NCI-H82 (cell line): ENCODE measurements around the gene FAM50B.

Experiments
- DNase-seq: peaks from one replicate; lab custom pipeline; 2025; lab: John Stamatoyannopoulos, UW

The FAM50B gene

DNA sequence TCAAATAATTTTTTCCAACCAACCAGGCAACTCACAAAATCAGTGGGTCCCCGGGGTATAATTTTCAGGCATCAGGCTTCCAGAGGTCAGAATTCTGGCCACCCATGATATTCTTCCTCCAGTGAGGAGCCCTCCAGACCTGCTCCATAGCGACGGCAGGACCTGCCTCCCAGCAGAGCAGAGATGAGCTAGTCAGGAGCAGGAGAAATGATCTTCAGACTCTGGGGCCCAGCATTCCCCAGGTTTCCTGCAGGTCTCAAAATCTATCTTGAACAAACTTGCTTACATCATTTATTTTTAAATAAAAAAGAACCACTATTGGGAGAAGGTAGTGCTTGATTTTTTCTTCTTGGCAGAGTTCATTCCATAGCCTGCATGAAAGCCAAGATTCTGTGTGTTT is 44.7 kb downstream of the FAM50B start:
- DNase-seq = no peak

GRCh38 chr6:3894590-3895311 is 45.6 kb downstream of the FAM50B start:
- no peak for DNase-seq

DNA sequence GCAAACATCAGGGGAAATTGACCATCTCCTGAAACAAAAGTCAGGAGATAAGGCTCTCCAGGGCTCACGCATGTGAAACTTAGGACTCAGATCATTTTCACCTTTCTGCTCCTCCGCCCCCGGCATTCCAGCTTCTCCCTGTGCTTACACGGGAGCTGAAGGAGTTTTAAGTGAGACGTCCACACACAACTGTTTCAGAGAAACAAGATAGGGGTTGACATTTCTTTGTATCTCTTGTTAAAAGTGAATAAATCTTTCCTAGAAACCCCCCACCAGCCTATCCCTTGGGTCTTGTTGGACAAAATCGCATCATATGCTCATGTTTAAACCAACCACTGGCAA is 46.1 kb downstream of the FAM50B start:
- DNase-seq = no peak

DNA sequence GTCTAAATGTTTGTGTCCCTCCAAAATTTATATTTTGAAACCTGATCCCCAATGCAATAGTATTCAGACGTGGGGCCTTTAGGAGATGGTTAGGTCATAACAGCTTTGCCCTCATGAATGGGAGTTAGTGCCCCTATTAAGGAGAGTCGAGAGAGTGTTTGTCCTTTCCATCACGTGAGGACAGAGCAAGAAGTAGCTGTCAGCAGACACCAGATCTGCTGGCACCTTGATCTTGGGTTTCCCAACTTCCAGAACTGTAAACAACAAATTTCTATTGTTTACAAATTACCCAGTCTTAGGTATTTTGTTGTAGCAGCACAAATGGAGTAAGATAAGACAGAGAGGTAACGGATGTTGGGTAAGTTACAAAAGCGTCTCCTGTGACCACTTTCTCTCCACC is 46.6 kb downstream of the FAM50B start:
- no peak for DNase-seq

DNA sequence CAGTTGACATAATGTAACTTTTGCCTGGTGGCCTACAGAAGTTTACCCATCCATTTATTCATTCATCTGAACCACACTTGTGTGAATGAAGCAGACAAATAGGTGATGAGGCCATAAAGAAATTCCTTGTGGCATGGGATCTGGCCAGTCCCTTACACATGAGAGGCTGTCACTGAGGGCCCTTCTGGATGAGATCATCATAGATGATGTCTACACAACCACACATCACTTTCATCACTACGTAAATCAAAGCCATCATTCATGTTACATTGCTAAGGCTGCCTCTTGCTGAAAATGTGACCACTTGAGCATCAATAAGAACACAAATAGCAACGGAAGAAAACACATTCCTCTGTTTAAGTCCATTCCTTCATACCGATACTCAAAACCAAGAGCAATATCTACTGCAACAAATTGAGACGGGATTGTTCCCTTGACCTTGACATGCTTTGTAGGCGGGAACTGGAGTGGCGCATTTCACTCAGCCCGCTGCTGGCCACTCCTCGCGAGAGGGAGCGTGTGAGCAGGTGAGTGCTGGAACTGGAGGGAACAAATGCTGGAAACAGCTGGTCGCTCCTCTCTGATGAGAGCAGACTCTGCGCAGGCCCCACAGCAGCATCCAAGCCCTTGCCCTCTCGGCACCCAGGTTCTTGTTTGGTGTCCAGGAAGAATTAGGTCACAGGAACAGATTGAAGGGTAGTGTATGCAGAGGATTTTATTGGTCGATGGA is 49.3 kb downstream of the FAM50B start:
- no peak for DNase-seq

DNA sequence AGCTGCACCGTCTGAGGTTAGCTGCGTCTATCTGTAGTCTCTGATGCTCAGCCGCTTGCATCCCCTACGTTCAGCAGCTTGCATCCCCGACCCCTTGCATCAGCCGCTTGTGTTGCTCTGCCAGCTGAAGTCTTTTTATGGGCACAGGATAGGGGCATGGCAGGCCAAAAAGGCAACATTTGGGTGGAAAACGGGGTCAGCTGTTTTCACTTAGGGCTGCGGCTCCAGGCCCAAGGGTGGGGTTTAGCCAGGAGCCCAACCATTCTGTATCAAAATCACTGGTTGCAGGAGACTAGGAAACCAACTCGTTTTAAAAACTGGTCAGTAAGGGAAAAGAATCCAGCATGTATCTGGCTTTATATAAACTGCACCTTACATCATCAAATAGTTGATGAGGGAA is 49.9 kb downstream of the FAM50B start:
- DNase-seq = no peak

DNA sequence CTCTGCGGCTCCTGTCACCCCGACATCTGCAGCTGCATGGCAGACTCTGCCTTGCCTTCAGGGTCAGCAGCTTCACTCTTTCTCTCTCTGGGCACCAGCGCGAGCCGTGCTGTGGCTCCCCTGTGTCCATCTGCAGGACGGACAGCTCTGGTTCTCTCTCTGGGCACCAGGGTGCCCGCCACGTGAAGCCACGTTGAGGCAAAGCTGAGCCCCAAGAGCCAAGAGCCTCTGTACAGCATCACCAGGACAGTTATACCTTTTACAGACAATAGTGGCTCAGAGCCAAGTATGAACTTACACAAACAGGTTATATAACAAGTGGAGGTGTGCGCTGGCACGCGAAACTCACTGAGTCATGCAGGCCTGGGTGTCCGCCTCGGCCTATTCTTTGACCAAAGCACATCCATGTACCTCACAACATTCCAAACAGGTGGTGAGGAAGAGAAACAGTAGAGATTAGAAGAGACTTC is 50.8 kb downstream of the FAM50B start:
- DNase-seq = no peak
